Endothelial cell of coronary artery (primary cell): ENCODE measurements around the gene GABBR1. TPM values are rescaled to one million over a fixed set of nuclear protein-coding genes. Genes with fewer than 3 reads are reported as not detected.

Source experiments
- total RNA-seq: library from RNA; depleted of rRNA; stranded (reverse); fragments of >200 nt; gene quantifications from 2 replicates; pipeline ENCODE4 v1.2.3, GENCODE V29; 2014

GABBR1 gene
- total RNA-seq: 8.5 and 13.6 TPM in 2 replicates

DNA sequence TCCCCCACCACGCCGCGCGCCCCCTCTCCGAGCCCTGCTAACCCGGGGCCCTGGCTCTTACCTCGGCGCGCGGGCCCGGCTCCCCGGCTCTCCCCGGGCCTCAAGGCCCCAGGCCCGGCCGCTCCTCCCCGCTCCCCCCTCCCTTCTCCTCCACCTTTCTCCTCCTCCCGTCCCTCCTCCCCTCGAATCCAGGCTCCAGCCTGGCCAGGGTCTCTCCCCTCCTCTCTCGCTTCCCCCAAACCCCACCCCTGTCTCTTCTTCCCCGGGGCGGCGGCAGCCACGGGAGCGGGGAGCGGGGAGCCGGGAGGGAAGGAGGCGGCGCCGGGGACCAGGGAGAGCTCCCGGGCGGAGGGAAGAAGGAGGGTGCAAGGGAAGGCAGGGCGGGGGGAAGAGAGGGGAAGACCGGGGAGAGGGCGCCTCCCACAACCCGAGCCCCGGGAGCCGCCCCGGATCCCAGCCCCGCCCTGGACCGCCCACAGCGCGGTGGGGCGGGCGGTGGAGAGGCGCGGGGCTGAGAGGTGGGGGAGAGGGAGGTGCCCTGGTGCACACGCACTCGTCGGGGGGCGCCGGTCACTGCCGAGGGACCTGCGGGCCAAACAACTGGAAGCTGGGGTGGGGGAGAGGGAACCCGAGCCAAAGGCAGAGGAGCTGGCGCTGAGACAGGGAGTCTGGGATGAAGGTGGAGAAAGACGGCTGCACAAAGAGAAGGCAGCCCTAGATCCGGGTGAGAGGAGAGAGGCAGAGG lies at the start of gene GABBR1:
TSS of gene GABBR1 (minus strand) at position 395 of the 745 bp plus-strand sequence. CDS start 798 bp downstream, outside the sequence.

GRCh38 chr6:29680904-29681303 lies 47.9 kb upstream of the GABBR1 start, which contains the start of gene ZFP57:
Gene ZFP57 (minus strand): TSS chr6:29681152. CDS start chr6:29677003, 4,149 bp downstream.

GRCh38 chr6:29656798-29657197 lies 23.8 kb upstream of the GABBR1 start, which contains the start of gene MOG:
Gene MOG (plus strand): TSS chr6:29657092. CDS start chr6:29657210, 118 bp downstream.

GRCh38 chr6:29584821-29585220 lies 48.2 kb downstream of the GABBR1 start, which contains the start of gene OR2H2:
Gene OR2H2 (plus strand): TSS chr6:29585121. CDS start chr6:29587945, 2,824 bp downstream.

DNA sequence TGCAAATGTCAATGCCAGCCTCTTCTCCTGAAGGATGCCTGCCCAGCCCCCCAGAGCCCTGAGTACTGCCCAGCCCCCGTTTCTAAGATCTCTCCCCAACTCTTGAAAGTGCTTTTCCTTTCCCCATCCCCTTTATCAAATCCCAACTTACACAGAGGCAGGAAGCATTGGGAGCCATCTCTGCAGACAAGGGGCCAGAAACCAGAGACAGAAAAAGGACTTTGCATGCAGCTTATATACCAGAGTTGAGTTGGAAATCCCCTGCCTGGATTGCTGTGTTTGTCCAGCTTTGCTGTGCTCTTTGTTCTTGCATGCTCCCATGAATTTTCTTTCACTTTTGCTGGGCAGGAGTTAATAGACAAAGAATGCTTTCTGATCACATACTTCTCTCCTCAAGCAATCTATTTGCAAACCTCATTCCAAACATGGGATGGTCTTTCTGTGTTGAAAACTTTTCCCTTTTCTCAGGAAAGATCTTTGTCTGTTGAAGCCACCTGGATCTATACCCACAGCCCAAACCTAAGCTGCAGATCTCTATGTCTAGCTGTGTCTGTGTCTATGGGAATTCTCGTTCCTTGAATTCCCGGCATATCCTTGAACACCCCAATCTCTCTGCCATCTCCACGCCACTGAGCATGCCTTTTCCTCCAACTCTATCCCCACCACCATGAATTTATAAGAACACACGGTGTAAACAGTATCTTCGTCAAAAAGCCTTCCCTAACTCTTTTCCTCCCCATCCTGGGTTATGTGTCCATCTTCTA lies 73.3 kb downstream of the GABBR1 start, which contains the start of gene UBD:
TSS of gene UBD (minus strand) at position 209 of the 764 bp plus-strand sequence. CDS start at position 178, 31 bp downstream.

Other genes starting within 250 kb of the GABBR1 start
- not detected in 2 replicates for gene OR12D2, start 237.6 kb downstream of the GABBR1 start, total RNA-seq
- not detected in 2 replicates for gene OR12D1, start 218.3 kb downstream of the GABBR1 start, total RNA-seq
- gene OR10C1, start 193.9 kb downstream of the GABBR1 start, total RNA-seq: not detected in 2 replicates
- not detected in 2 replicates for gene OR11A1, start 176.1 kb downstream of the GABBR1 start, total RNA-seq
- not detected in 2 replicates for gene OR2H1, start 176.0 kb downstream of the GABBR1 start, total RNA-seq
- gene MAS1L, start 145.2 kb downstream of the GABBR1 start, total RNA-seq: not detected in 2 replicates
- gene UBD, start 73.5 kb downstream of the GABBR1 start, total RNA-seq: 1.2 and 4.9 TPM in 2 replicates
- gene OR2H2, start 48.1 kb downstream of the GABBR1 start, total RNA-seq: not detected in 2 replicates
- not detected in 2 replicates for gene MOG, start 23.9 kb upstream of the GABBR1 start, total RNA-seq
- 0.99 TPM in 1 of 2 replicates, not detected in the other for gene ZFP57, start 48.0 kb upstream of the GABBR1 start, total RNA-seq
- 5.4 and 17.4 TPM in 2 replicates for gene HLA-F, start 90.3 kb upstream of the GABBR1 start, total RNA-seq
- not detected in 2 replicates for gene HLA-G, start 194.6 kb upstream of the GABBR1 start, total RNA-seq